ENCODE data around the gene COL6A2. TPM values are rescaled to one million over a fixed set of nuclear protein-coding genes. Genes with fewer than 3 reads are reported as not detected.
"Not testable (repeated sequence)": the region's sequence is repeated elsewhere in the genome, so short reads cannot be mapped to it uniquely, and the experiment has no call there.

COL6A2 gene
- total RNA-seq, 4 donors from 2014 or later, result 88.9 to 150 (median 126) TPM

DNA sequence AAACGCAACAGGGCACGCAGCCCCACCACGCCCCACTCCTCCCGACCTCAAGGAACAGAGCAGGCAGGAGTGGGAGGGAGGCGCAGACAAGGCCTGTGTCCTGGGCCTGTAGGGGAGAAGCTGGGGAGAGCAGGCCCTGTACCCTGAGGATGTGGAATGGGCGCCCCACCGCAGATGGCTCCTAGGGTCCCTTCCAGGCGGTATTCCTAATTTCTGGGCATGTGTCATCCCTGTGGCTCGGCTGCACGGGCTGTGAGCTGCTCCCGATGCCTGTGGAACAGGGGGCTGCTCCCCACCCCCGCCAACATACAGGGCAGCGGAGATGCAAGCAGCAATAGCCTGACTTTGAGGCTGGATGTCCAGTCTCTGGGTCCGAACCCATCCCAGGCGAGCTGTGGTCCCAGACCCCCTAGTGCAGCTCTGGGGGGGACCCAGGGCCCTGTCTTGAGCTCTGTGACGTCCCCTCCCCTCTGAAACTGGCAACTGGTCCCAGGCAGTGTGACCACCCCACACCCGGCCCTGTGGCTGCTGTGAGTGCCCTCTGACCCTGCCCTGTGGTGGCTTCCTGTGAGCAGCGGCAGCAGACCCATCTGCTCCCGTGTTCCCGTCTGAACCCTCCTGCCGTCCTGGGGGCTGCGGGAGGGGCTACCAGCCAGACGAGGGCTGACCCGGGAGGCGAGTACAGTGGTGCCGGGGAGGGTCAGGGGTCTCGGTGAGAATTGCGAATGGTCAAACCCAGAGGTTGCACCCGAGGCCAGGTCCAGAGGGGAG is 13.9 kb upstream of the COL6A2 start:
- no peak for TF ChIP-seq POLR2AphosphoS5 (IDR thresholded peaks at IDR 0.05)
- TF ChIP-seq, protein P1, sequence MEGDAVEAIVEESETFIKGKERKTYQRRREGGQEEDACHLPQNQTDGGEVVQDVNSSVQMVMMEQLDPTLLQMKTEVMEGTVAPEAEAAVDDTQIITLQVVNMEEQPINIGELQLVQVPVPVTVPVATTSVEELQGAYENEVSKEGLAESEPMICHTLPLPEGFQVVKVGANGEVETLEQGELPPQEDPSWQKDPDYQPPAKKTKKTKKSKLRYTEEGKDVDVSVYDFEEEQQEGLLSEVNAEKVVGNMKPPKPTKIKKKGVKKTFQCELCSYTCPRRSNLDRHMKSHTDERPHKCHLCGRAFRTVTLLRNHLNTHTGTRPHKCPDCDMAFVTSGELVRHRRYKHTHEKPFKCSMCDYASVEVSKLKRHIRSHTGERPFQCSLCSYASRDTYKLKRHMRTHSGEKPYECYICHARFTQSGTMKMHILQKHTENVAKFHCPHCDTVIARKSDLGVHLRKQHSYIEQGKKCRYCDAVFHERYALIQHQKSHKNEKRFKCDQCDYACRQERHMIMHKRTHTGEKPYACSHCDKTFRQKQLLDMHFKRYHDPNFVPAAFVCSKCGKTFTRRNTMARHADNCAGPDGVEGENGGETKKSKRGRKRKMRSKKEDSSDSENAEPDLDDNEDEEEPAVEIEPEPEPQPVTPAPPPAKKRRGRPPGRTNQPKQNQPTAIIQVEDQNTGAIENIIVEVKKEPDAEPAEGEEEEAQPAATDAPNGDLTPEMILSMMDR (IDR thresholded peaks at IDR 0.05), result no peak
- Histone ChIP-seq H3K4me3 (no peak overlapping the region), H3K27ac (peak overlapping the region; percentile 84), H3K9me3 (no peaks in the 10 kb centered on the region), H3K36me3 (no peaks in the 10 kb centered on the region), H3K27me3 (peaks cover 12% of the 10 kb centered on the region), H3K4me1 (peaks cover 58% of the 10 kb centered on the region)
- DNase-seq (ENCODE audit: low spot score in 2 of 2), result no peak
- WGBS, result 58% methylated on average over 19 of the region's 29 CpGs

DNA sequence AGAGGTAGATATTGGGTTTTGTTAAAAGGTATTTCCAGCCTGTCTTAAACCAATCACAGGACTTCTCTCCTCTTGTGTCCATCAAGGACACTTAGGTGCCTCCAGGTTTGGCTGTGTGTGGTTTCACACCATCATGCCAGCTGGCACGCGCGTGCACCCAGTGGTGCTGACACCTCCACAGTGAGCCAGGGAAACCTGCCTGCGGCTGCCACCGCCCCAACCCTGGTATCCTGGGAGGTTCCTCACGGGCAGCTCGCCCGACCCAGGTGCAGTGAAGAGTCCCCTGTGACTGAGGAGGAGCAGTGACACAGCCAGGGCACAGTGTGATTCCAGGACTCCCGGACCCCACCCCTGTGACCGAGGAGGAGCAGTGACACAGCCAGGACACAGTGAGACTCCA is 13.2 kb upstream of the COL6A2 start:
- H3K4me3 ChIP-seq, result no peak overlapping the region
- peaks cover 51% of the 10 kb centered on the region for H3K4me1 ChIP-seq
- peaks cover 12% of the 10 kb centered on the region for H3K27me3 ChIP-seq
- H3K36me3 ChIP-seq, result no peaks in the 10 kb centered on the region
- WGBS, result 76% methylated on average over 5 of the region's 10 CpGs
- no peaks in the 10 kb centered on the region for H3K9me3 ChIP-seq
- TF ChIP-seq POLR2A (IDR thresholded peaks at IDR 0.05), result no peak
- TF ChIP-seq POLR2AphosphoS5 (IDR thresholded peaks at IDR 0.05), result no peak
- no peak for TF ChIP-seq EP300 (IDR thresholded peaks at IDR 0.05)
- TF ChIP-seq, protein P1 (IDR thresholded peaks at IDR 0.05), result no peak
- DNase-seq (ENCODE audit: low spot score in 2 of 2), result peak in 1 of 2 donors; percentile 79
- H3K27ac ChIP-seq, result peak overlapping the region; percentile 84

DNA sequence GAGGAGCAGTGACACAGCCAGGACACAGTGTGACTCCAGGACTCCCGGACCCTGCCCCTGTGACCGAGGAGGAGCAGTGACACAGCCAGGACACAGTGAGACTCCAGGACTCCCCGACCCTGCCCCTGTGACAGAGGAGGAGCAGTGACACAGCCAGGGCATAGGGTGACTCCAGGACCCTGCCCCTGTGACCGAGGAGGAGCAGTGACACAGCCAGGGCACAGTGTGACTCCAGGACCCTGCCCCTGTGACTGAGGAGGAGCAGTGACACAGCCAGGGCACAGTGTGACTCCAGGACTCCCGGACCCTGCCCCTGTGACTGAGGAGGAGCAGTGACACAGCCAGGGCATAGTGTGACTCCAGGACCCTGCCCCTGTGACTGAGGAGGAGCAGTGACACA is 12.7 kb upstream of the COL6A2 start:
- not testable (repeated sequence) for H3K36me3 ChIP-seq; DNase-seq (ENCODE audit: low spot score in 2 of 2); H3K9me3 ChIP-seq; H3K27me3 ChIP-seq; H3K27ac ChIP-seq; H3K4me3 ChIP-seq
- peaks cover 45% of the 10 kb centered on the region for H3K4me1 ChIP-seq
- 86% methylated on average over 1 of the region's 5 CpGs for WGBS

DNA sequence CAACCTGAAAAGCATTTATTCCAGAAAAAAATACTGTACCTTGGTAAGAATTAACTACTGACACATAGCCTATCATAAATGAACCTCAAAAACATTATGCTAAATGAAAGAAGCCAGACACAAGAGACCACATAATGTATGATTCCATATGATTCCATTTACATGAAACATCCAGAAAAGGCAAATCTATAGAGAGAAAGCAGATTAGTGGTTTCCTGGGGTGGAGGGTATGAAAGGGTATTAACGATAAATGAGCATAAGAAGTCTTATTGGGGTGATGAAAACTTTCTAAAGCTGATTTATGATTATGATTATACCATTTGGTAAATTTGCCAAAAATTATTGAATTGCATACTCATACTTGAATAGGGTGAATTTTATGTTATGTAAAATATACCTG is 10.3 kb upstream of the COL6A2 start:
- no peaks in the 10 kb centered on the region for H3K27me3 ChIP-seq
- WGBS, result 52% methylated on average over 1 of the region's 1 CpG

DNA sequence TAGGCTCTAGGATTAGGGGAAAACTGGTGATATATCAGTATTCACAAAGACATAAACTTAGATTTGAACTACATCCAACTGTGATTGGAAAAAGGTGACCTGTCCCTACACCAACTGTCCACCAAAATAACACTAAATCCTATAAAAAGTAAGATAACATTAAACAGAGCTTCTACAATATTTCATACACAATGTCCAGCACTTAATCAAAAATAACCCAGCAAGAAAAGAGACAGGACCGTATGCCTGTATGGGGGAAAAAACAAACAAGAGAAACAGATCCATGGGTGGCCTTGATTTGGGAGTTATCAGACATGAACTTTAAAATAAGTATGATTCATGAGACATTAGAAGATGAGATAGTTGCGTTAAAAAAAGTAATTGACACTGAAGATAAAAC is 9.7 kb upstream of the COL6A2 start:
- DNase-seq (ENCODE audit: low spot score in 2 of 2), result no peak
- Histone ChIP-seq H3K9me3 (no peaks in the 10 kb centered on the region), H3K36me3 (no peaks in the 10 kb centered on the region), H3K4me3 (no peak overlapping the region), H3K4me1 (peaks cover 30% of the 10 kb centered on the region), H3K27me3 (no peaks in the 10 kb centered on the region), H3K27ac (no peak overlapping the region)
- TF ChIP-seq, protein P1 (IDR thresholded peaks at IDR 0.05), result no peak
- TF ChIP-seq POLR2A (IDR thresholded peaks at IDR 0.05) (no peak), EP300 (IDR thresholded peaks at IDR 0.05) (no peak), POLR2AphosphoS5 (IDR thresholded peaks at IDR 0.05) (no peak)
- WGBS, result 95% methylated on average over 2 of the region's 2 CpGs

More for the DNA sequence above, 10.3 kb upstream of the COL6A2 start:
- no peaks in the 10 kb centered on the region for H3K9me3 ChIP-seq
- H3K4me3 ChIP-seq, result no peak overlapping the region
- H3K36me3 ChIP-seq, result no peaks in the 10 kb centered on the region
- TF ChIP-seq POLR2A (IDR thresholded peaks at IDR 0.05) (no peak), POLR2AphosphoS5 (IDR thresholded peaks at IDR 0.05) (no peak), EP300 (IDR thresholded peaks at IDR 0.05) (no peak)
- TF ChIP-seq, protein P1 (IDR thresholded peaks at IDR 0.05), result no peak
- H3K4me1 ChIP-seq, result peaks cover 30% of the 10 kb centered on the region
- DNase-seq (ENCODE audit: low spot score in 2 of 2), result no peak
- no peak overlapping the region for H3K27ac ChIP-seq

All from suprapubic skin (tissue), 4 donors.